NCI-H510A treated with DMSO at 0.1 percent for 48 hours (cell line): ENCODE measurements around the gene NCKAP5L.

Source experiments
- DNase-seq: peaks from one replicate; lab custom pipeline; 2025; lab: John Stamatoyannopoulos, UW

The NCKAP5L gene

DNA sequence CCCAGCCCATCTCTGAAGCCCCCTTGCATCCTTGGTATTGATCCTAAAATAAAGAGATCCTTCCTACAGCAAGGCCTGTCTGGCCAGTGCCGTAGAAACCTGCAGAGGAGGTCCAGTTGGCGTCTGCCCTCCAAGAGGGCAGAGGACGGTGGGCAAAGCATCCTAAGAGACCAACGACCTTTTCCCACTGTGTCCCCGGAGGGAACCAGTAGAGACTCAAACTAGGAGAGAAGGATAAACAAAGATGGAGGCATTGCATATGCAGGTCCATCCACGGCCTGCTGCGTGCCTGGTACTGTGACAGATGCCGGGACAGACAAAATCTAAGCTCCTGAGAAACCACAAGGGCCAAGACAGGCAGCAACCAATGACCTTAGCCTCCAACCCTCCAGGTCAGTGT, 3.8 kb downstream of the NCKAP5L start:
- DNase-seq, result no peak

DNA sequence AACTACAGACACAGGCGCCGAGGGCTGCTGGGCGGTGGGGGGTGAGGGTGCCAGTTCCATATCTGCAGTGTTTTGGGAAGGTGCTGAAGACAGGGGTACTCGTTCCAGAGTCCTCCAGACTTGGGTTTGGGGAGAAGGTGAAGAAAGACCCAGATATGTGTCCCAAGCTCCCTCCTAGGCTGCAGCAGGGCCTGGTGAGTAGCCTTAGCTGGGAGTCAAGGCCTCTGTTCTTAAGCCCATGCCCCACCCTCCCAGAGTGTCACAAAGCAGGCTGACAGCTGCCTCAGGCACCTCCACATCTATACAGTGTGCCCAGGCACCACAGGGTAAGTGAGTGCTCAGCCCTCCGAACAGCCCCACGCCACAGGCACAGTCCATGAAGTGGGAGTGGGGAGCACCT, 4.3 kb downstream of the NCKAP5L start:
- DNase-seq, result no peak

- no peak for DNase-seq
These were observed 4.9 kb downstream of the NCKAP5L start for GRCh38 chr12:49823350-49823749.

DNA sequence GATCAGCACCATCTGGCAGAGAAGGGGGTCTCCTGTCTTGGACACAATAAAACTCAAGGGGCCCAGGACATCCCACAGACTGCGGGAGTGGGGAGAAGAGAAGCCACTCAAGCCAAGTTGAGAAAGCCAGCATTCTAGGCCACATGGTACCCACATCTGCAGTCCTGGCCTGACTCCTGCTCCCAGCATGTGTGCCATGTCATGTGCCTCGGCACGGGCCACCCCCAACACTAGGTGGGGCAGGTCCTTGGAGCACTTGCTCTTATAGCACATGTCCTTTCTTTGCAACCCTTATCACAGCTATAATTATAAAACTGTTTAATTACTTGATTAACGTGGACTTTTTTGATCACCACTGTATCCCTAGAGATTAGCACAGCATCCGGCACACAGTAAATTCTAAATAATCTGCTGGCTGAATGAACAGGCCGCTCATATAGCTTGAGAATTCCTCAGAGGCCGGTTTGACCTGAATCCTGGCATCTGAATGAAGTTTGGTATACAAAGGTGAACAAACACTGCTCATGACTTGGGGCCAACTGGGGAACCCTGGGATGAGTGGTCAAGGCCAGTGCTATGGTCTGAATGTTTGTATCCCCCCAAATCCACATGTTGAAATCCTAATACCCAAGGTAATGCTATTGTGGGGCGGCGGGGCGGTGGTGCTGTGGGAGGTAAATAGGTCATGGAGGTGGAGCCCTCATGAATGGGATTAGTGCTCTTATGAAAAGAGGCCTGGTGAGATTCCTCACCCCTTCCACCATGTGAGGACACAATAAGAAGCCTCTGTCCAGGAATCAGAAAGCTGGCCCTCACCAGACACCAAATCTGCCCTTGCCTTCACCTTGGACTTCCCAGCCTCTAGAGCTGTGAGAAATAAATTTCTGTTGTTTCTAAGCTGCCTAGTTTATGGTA, 6.6 kb downstream of the NCKAP5L start:
- no peak for DNase-seq

DNA sequence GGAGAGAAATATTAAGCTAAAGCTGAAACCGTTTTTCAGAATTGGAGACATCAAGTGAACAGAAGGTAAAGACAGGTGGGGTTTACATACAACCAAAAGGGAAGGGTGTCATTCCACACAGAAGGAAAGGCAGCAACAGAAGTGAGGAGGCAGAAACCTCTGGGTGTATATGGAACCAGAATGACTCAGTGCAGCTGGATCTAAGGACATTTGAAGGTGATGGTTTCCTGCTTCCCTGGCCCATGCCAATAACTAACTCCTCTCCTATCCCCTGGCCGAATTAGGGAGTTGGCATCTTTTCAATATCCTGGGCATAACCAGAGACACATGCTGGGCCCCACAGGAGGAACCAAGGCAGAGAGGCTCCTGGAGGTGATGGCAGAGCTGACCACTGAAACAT, 8.4 kb downstream of the NCKAP5L start:
- no peak for DNase-seq

DNA sequence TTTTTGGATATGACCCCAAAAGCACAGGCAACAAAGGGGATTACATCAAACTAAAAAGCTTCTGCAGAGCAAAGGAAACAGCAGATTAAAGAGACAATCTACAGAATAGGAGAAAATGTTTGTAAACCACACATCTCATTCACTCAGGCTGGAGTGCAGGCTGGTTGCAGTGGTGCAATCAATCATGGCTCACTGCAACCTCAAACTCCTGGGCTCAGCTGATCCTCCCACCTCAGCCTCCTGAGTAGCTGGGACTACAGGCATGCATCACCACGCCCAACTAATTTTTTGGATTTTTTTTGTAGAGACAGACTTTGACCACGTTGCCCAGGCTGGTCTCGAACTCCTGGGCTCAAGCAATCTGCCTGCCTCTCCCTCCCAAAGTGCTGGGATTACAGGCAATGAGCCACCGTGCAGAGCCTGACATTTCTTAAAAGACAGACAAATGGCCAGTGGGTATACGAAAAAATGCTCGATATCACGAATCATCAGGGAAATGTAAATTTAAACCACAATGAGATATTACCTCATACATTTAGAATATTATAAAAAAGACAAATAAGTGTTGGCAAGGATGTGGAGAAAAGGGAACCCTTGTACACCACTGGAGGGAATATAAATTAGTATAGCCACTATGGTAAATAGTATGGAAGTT, 9.8 kb downstream of the NCKAP5L start:
- no peak for DNase-seq

- no peak for DNase-seq
These were observed 15.1 kb downstream of the NCKAP5L start for GRCh38 chr12:49813131-49813530.

DNA sequence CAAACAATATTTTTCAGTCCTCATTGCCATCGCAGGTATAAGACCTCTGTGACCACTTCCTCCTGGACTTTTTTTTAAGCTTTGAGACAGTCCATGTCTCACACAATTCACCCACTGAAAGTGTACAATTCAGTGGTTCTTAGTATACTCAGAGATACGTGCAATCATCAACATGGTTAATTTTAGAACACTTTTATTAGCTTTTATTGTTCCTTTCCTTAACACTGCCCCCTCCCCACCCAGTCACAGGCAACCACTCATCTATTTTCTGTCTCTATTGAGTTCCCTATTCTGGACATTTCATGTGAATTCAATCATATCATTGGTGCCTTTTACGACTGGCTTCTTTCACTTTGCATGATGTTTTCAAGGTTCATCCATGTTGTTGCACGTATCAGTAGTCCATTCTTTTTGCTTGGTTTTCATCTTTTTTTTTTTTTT, 16.2 kb downstream of the NCKAP5L start:
- no peak for DNase-seq

GRCh38 chr12:49811136-49811535, 17.1 kb downstream of the NCKAP5L start:
- DNase-seq, result no peak

DNA sequence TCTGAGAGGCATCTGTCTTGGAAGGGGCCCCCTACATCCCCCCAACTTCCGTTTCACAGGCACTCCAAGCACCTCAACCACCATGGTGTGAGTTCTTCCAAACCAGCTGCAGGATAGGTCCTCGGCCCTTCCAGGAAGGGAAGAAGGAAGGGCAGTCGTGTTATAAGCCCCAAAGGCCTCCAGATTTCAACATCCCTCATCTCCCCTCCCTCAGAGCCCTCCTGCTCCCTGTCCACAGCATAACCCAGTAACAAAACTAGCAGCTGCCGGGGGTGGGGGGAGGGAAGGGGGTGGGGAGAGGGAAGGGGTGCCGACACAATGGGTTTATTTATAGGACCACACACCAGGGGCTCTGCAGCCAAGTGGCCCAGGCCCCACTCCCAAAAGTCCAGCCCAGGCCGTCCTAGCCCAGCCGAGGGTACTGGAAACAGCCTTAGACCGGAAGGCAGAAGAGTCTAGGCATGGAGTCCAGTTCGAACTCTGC, 18.3 kb downstream of the NCKAP5L start:
- no peak for DNase-seq

DNA sequence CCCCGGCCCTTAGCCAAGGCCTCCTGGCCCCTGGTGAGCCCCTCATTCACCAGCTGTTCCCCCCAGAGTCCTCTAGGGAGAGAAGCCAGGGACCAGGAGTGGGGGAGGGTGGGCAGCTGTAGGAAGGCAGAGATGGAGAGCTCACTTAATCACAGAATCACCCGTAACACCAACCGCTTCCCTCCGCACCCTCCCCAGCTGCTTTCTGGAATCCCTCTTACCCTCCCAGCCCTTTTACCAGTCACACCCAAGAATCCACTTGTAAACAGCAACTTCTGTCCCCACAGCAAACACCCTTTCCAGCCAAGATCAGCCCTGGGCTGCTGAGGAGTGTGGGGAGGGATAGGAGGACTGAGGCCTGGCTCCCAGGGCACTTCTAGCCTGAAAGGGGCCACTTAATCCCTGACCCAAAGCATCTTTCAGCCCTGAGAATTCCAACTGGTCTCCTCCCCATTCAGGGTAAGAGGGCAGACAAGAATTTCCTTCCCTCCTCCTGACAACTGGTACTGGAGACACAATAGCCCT, 18.8 kb downstream of the NCKAP5L start:
- no peak for DNase-seq

GRCh38 chr12:49808686-49809380, 19.4 kb downstream of the NCKAP5L start:
- no peak for DNase-seq

GRCh38 chr12:49807991-49808580, 20.1 kb downstream of the NCKAP5L start:
- DNase-seq, result no peak

GRCh38 chr12:49806877-49807276, 21.3 kb downstream of the NCKAP5L start:
- no peak for DNase-seq

GRCh38 chr12:49806321-49806813, 21.8 kb downstream of the NCKAP5L start:
- no peak for DNase-seq

DNA sequence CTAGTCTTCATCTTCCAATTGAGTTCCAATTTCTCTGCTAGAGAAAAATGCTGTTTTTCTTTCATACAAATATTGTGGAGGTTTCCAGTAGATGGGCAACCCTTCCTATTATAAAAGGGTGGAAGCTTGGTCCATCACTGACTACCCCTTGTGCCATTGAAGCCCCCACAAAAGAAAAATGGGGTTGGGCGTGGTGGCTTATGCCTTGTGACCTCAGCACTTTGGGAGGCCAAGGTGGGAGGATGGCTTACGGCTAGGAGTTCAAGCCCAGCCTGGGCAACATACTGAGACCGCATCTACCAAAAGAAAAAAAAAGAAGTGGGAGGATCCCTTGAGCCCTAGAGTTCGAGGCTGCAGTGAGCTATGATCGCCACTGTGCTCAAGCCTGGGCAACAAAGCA, 22.8 kb downstream of the NCKAP5L start:
- no peak for DNase-seq

DNA sequence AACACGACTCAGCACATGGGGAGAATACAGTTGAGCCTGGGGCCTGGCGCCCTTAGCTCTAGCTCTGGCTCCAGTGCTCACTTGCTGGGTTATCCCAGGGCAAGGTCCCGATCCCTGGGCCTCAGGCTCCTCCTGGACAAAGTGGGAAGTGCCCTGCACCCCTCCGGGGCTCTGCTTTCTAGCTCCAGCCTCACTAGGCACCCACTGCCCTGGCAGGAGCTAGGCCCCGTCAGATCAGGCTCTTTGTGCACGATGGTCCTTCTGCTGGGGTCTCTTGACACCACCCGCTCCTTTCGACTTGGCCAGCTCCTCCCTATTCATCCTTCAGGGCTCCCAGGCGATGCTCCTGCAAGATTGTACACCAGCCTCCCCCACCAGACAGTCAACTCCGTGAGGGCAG, 23.4 kb downstream of the NCKAP5L start:
- no peak for DNase-seq

DNA sequence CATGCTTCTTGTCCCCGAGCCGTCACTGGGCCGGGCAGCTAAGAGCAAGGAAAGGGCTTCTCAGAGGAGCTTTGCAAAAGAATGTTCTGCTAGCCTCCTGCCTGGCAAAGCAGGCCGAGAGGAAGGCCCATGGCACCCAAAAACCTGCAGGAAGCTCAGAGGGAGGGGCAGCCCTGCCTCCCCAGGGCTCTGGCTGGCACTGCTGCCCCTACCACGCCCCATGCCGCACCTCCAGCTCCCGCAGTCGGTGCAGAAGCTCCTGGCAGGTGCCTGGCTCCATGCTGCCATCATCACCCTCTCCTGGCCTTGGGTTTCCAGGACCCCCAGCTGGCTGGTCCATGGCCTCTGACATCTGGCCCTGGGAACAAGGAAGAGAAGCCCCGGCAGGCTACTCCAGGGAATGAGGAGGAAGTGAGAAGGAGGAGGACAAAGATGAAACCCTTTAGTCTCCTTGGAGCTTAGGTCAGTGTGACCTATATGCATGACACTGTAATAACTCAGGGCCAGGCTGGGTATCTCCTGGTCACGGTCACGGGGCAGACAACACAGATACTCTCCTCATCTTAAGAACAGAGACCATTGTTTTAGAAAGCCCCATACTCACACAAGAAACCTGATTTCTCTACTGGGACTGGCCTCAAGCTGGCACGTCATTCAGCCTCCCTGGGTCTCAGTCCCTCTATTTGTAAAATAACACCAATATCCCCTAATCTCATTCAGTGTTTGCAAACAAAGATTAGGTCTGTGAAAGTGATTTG, 24.3 kb downstream of the NCKAP5L start:
- DNase-seq, result no peak

DNA sequence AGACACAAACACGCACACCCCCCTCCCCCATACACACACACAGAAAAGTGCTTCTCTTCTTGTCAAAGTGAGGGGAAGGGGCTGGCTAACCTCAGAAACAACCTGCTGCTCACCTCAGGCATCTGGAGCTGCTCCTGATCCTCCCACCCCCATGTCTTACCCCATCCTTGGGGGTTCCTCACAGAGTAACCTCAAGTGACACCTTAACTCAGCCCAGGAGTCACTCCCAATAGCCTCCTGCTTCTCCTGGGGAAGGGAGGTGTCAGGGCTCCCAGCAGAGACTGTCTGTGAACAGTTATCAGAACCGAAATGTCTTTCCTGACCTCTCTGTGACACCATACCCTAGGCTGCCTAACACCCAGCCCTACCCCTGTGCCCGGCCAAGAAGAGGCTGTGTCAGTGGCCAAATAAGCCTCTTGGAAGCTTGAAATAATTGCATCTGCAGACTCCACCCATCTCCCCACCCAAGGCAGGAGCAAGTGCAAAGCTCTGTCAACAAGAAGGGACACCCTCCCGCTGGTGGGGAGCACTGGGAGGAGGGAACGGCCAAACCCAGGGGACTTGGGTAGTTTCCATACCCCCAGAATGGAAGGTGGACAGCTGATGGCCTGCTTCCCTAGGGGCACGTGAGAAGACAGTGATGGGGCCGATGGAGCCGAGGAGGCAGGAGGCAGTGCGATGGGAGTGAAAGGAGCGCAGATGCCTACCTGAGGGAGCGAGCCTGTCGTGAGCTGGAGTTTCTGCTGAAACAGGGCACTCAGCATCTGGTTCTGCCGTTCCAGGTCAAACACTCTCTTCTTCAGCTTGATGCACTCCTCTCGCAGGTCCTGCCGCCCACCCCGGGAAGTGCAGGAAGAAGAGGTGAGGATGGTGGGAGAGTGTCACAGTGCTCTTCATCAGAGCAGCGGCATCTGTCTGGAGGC, 26.8 kb downstream of the NCKAP5L start:
- DNase-seq, result no peak
